COLO668 (cell line): ENCODE measurements around the gene MYOCD.
"Not testable (repeated sequence)": the region's sequence is repeated elsewhere in the genome, so short reads cannot be mapped to it uniquely, and the experiment has no call there.

Experiments
- DNase-seq: peaks from one replicate; lab custom pipeline; 2025; ENCODE audit not compliant: unreplicated experiment; lab: John Stamatoyannopoulos, UW

MYOCD gene, protein sequence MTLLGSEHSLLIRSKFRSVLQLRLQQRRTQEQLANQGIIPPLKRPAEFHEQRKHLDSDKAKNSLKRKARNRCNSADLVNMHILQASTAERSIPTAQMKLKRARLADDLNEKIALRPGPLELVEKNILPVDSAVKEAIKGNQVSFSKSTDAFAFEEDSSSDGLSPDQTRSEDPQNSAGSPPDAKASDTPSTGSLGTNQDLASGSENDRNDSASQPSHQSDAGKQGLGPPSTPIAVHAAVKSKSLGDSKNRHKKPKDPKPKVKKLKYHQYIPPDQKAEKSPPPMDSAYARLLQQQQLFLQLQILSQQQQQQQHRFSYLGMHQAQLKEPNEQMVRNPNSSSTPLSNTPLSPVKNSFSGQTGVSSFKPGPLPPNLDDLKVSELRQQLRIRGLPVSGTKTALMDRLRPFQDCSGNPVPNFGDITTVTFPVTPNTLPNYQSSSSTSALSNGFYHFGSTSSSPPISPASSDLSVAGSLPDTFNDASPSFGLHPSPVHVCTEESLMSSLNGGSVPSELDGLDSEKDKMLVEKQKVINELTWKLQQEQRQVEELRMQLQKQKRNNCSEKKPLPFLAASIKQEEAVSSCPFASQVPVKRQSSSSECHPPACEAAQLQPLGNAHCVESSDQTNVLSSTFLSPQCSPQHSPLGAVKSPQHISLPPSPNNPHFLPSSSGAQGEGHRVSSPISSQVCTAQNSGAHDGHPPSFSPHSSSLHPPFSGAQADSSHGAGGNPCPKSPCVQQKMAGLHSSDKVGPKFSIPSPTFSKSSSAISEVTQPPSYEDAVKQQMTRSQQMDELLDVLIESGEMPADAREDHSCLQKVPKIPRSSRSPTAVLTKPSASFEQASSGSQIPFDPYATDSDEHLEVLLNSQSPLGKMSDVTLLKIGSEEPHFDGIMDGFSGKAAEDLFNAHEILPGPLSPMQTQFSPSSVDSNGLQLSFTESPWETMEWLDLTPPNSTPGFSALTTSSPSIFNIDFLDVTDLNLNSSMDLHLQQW

GRCh38 chr17:12665263-12666210 is at the start of gene MYOCD:
MYOCD (plus strand) TSS chr17:12665890; CDS start chr17:12666189, 299 bp downstream.
- DNase-seq = no peak

- no peak for DNase-seq
These were observed 49.5 kb upstream of the MYOCD start for GRCh38 chr17:12616161-12616560.

GRCh38 chr17:12618557-12618956 is 47.1 kb upstream of the MYOCD start:
- DNase-seq = no peak

GRCh38 chr17:12619459-12620199 is 46.1 kb upstream of the MYOCD start:
- DNase-seq = no peak

DNA sequence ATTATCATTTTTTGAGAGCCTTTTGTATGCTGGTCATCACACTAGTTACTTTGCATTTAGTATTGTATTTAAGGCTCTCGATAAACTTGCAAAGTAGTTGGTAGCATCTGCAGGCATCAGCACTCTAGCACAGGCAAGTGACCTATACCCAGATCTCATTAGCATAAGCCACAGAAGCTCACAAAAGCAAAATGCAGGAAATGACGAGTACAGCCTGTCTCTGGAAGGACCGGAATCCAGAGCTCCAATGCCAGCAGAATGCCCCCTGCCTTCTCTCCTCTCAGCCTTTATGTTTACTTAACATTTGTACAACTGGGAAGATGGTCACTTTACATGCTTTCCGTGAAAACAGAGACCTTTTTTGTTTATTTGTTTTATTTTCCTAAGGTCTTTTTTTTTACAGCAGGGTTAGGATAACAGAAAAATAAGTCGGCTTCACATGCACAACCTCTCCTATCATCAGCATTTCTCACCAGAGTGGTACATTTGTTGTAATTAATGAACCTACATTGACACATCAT is 45.4 kb upstream of the MYOCD start:
- no peak for DNase-seq

DNA sequence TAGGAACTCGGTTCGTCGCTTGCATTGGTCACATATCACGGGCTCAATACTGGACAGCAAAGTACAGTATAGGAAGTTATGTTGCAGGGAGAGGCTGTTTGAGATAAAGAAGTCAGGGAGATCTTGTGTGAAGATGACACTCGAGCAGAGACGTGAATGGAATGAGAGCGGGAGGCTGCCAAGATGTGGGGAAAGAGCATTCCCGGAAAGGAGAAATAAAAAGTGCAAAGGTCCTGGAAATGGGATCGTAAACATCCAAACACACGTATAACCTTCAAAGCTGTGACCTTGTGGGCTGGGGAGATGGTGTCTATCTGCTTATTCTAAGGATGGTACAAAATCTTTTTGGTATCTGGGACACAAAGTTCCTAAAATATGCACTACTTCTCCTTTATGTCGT is 43.0 kb upstream of the MYOCD start:
- no peak for DNase-seq

GRCh38 chr17:12623220-12623848 is 42.4 kb upstream of the MYOCD start:
- no peak for DNase-seq

DNA sequence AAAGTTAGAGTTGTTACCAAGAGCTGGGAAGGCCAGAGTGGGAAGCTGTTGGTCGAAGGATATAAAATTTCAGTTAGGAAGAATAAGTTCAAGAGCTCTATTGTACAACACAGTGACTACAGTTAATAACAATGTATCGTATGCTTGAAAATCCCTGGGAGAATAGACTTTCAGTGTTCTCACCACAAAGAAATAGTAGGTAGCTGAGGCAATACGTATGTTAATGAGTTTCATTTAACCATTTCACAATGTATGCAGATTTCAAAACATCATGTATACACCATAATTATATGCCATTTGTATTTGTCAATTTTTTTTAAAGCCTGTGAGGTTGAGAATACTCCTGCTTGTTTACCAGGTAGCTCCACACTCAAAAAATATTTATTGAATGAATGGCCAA is 41.5 kb upstream of the MYOCD start:
- DNase-seq = no peak

GRCh38 chr17:12625092-12625491 is 40.6 kb upstream of the MYOCD start:
- no peak for DNase-seq

- no peak for DNase-seq
These were observed 38.5 kb upstream of the MYOCD start for GRCh38 chr17:12627177-12627629.

GRCh38 chr17:12627781-12628451 is 37.8 kb upstream of the MYOCD start:
- DNase-seq = no peak

DNA sequence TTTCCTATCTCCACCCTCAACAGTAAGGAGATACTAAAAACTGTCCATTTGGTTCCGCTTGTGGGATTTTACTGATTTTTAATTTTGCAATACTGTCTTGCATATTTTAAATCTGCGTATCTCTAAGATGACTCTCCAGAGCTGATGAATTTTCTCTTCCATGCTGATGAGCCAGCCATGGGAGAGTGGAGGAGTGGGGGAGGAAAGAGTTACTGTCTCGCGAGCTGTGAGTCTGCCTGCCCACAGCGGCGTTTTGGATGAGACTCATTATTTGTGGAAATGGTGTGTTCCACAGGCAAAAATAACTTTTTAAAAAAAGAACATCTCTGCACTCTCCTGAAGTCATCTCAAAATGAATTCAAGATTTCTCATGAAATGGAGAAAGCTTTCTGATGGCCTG is 34.6 kb upstream of the MYOCD start:
- DNase-seq = no peak

DNA sequence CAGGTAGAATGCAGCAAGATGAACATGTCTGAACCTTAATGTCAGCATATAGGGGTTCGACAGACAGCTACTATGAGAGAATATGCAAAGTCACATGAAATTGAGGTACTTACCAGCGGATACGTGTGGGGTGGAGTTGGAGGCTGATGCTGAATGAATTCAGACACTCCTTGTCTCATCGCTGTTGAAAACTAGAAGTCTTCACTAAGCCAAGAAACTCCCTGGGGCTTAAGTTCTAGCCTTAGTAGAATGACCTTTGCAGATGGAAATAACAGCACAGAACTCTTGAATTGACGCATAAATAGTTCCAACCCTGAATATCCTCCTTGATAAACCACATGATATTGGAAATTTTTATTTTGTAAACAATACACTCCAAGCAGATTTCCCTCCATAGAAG is 32.9 kb upstream of the MYOCD start:
- DNase-seq = no peak

- no peak for DNase-seq
These were observed 30.8 kb upstream of the MYOCD start for GRCh38 chr17:12634789-12635414.

DNA sequence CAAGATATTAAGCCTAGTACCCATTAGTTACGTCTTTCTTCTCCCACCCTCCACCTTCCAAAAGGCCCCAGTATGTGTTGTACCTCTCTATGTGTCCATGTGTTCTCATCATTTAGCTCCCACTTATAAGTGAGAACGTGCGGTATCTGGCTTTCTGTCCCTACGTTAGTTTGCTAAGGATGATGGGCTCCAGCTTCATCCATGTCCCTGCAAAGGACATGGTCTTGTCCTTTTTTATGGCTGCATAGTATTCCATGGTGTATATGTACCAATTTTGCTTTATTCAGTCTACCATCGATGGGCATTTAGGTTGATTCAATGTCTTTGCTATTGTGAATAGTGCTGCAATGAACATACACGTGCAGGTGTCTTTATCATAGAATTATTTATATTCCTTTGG is 29.7 kb upstream of the MYOCD start:
- not testable (repeated sequence) for DNase-seq

DNA sequence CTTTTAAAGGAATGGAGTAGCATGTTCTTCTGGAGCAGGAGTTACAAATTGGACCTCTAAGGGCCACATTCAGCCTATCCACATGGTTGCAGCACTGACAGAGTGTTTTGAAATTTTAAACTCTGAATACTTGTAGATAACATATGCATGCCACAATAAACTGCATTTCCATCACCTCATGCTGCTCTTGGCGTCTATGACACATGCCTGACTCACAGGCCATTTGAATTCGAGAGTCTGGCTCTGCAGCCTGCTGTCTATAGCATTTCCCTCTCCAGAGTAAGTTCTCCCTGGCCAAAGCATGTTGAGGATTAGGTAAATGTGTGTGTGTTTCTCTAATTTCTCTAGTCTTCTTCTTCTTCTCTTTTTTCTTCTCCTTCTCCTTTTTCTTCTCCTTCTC is 28.7 kb upstream of the MYOCD start:
- DNase-seq = no peak

- DNase-seq = no peak
These were observed 27.7 kb upstream of the MYOCD start for GRCh38 chr17:12637745-12638651.
